Hematopoietic multipotent progenitor cell treated with erythropoietin and hydrocortisone succinate and interleukin-3 and kit ligand, for 15 days (in vitro differentiated cells): Measurements from ENCODE around the gene ZNF385D.
"Not testable (repeated sequence)": the region's sequence is repeated elsewhere in the genome, so short reads cannot be mapped to it uniquely, and the experiment has no call there.

Experiments
- DNase-seq: peaks from one replicate; pipeline ENCODE4 v3.0.0-alpha.2; 2015; ENCODE audit warnings: low spot score

ZNF385D gene

GRCh38 chr3:21446945-21447475, 304.0 kb downstream of the ZNF385D start:
- no peak for DNase-seq

DNA sequence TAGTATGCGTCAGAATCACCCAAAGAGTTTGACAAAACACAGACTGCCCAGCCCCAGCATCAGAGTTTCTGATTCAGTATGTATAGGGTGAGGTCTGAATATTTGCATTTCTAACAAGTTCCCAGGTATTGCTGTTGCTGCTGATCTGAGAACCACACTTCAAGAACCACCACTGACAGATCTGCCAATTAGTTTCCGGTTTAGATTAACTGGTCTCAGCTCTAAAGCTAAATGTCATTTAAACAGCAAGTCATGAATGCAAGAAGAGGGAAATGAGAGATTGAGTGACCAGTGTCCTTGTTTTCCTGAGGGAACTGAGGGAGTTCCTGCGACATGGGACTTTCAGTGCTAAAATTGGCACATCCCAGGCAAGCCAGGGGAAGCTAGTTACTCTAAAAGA, 305.0 kb downstream of the ZNF385D start:
- no peak for DNase-seq

- no peak for DNase-seq
These were observed 309.2 kb downstream of the ZNF385D start for GRCh38 chr3:21441821-21442220.

- DNase-seq, result no peak
These were observed 314.2 kb downstream of the ZNF385D start for GRCh38 chr3:21436835-21437234.

DNA sequence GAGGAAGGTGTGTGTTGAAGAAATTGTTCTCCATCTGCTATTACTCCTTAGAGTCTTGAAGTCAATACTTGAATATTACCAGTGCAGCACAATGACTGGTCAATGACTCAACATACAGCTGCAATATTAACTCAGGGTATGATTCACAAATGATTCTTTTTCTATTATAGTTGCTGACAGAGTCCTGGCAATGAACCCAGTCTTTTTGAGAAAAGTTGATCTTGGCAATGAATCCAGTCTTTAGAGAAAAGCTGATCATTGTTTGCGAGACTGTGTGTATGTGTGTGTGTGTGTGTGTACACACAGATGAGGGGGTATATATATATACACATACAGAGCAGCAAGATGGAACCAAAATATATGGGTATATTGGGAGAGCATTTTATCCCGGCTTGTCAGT, 315.1 kb downstream of the ZNF385D start:
- DNase-seq, result no peak

GRCh38 chr3:21434310-21434709, 316.7 kb downstream of the ZNF385D start:
- DNase-seq, result no peak

DNA sequence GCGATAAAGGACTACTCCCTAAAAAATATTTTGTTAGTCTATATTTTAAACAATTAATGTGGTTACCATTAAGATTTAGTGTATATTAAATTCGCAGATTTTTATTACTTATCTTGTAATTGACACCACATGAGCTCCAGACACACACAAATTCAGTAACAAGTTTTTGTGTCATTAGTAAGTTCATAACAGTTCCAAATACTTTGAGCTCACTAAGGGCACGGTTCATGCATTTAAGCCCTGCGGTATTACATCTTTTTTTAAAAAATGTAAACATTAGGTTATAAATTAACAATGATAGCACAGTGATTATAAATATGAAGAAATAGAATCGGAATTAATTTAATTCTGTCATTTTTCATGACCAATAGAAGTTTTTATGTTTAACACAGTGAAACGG, 317.3 kb downstream of the ZNF385D start:
- DNase-seq, result no peak

DNA sequence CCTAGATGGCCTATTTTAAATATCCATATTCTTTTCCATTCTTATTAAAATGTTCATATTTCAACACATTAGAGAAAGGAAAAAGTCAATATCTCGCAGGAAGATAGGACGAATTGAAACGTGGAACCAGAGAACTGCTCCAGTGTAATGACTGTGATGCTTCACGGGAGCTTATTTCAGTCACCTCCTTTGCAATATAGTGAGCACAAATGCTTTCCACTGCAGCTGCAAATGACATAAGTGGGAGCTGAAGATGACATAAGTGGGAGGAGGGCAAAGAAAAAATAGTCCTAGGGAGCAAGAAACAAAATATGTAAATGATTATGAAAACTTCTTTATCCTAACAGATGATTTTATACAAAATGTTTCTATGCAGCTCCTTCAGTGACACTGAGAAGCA, 324.1 kb downstream of the ZNF385D start:
- no peak for DNase-seq

DNA sequence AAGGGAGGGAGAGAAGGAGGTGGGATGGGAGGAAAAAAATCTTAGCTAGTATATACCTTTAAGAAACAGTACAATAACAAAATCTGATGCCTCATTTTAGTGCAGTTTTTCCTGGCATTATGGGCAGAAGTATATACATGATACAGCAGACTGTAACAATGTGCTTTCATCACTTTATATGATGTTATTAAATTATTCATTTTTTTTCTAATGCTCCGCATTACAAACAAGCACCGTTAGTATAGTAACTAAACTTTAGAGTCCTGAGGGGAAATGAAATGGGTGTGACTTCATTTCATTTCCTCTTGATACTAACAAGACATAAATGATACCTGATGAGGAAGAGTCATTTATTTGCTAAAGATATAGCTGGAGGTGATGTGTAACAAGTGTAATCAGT, 325.3 kb downstream of the ZNF385D start:
- no peak for DNase-seq

DNA sequence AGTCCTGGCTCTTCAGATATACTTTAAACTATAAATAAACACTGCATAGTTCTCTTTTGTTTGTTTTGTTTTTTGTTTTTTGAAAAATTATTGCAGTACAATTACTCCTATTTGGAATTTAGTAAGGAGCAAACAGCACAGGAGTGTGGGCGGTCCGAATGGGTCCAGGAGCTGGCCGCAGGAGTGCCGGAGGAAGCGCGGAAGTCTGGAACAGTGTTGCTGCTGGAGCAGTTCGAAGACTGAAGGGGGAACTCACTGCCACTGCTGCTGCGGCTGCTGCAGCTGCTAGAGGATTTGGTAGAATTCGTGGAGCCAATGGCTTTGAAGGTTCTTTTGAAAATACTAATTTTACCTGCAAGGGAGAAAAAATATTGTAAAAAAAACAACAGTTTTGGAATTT, 329.9 kb downstream of the ZNF385D start:
- DNase-seq, result no peak

DNA sequence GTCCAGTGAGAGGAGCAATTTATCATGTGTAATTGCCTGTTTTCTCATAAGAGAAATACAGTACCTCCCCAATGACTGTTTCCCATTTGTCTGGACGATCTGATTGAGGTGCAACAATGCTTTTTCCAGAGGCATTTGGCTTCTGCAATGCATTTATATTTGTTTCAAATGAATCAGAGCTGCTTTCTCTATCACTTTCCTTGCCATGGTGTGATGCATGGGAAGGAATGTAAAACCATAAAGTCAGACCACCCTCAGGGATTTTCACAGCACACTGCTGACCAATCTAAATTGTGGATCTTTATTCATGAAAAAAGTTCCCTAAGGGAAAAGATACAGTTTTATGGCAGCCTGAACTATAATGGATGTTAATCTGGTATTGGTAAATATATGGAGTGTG, 333.0 kb downstream of the ZNF385D start:
- no peak for DNase-seq

- no peak for DNase-seq
These were observed 336.5 kb downstream of the ZNF385D start for GRCh38 chr3:21414506-21414905.

- no peak for DNase-seq
These were observed 340.0 kb downstream of the ZNF385D start for GRCh38 chr3:21411058-21411457.

GRCh38 chr3:21409401-21409800, 341.6 kb downstream of the ZNF385D start:
- DNase-seq, result no peak

- DNase-seq, result no peak
These were observed 343.3 kb downstream of the ZNF385D start for GRCh38 chr3:21407743-21408142.

DNA sequence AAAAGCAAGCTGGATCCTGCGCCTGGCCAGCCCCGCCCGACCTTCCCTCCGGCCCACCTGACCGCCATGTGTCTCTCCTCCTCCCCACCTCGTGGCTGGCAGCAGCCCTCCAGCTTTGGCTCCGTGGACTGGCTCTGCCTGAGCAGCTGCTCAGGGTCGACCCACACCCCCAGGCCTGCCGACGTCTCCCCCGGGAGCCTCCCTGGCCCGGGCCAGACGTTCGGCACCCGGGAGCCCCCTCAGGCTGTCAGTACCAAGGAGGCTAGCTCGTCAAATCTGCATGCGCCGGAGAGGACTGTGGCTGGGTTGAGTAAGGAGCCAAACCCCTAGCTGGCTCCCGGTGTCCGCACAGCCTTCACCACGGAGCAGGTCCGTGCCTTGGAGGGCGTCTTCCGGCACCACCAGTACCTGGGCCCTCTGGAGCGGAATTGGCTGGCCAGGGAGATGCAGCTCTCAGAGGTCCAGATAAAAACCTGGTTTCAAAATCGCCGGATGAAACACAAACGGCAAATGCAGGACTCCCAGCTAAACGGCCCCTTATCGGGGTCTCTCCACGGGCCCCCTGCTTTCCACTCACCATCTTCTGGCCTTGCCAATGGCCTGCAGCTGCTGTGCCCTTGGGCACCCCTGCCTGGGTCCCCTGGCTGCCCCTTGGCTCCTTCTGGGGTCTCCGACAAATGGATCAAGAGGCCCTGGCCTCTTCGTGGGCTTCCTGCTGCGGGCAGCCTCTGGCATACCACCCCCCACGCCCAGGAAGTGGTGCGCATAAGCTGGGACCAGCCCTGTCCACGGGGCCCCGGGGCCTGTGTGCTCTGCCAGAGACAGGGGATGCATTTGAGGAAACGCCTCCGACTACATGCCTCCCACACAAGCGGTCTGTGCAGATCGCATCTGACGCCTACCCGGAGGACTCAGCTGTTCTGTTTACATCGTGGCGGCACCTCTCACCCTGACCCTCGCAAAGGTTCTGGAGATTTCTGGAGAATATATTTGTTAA, 345.0 kb downstream of the ZNF385D start:
- DNase-seq, result no peak

- DNase-seq, result no peak
These were observed 352.5 kb downstream of the ZNF385D start for GRCh38 chr3:21398461-21398860.

DNA sequence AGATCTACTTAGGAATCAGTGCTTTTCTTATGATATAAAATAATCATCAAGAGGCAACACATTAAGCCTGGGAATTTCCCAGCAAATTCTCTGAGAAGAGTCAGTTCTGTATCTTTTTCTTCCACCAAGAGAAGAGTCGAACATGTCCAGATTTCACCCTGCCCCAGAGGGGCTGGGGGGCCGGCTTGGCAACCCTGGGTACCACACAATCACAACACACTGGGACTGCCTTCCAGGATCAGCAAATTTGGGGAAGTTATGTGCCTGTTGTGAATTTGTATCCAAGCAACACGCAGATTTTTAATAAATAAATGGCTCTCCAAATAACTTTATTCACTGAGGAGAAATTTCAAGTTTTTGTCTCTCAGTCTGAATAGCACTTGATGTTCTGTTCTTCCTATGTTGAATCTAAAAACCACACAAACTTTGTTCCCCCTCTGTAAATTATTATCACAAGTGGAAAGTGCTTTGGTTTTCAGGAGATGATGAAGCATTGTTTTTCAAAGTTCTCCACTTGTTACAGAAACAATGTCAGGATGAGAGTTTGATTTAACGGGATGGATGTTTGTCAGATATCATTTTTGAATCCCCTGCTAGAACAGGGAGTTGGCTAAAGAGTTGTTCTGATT, 357.2 kb downstream of the ZNF385D start:
- no peak for DNase-seq

DNA sequence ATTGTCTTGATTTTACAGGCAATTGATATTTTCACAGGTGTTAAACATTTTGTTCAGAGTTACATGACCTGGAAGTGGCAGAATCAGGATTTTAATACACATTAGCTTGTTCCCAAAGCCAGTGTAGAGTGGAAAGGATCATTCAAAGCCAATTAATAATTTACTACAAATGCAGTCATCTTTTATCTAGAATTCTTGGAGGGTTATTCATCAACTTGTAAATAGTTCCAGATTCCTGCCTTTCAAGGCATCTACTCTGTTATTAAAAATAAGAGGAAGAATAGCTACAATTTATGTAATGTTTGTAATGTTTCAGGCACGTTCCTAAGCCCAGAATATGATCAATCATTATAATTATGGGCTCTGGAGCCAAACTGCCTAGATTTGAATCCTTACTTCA, 358.5 kb downstream of the ZNF385D start:
- DNase-seq, result no peak

DNA sequence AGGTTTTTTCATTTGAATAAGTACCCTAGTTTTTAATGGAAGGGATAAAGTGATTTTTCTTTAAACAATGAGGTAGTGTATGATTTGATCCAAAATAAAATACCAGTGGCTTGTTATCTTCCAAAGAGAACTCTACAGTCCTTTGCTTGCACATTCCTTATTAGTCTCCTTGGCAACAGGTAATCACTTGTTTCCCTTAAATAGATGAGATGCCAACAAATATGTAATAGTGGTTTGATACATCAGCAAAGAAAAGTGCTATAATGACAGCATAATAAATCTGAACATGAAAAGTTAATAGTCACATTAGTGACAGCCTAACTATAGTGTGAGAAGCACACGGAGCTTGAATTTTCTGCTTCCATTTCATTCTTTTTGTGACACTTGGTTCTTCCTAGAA, 360.2 kb downstream of the ZNF385D start:
- DNase-seq, result no peak

- no peak for DNase-seq
These were observed 360.9 kb downstream of the ZNF385D start for GRCh38 chr3:21390136-21390535.

GRCh38 chr3:21387142-21387826, 363.7 kb downstream of the ZNF385D start:
- DNase-seq, result not testable (repeated sequence)

DNA sequence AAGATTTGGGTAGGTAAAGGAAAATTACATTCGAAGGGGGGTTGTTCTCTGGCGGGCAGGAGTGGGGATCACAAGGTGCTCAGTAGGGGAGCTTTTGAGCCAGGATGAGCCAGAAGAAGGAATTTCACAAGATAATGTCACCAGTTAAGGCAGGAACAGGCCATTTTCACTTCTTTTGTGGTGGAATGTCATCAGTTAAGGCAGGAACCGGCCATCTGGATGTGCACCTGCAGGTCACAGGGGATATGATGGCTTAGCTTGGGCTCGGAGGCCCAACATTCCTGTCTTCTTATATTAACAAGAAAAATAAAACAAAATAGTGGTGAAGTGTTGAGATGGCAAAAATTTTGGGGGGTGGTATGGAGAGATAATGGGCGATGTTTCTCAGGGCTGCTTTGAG, 373.0 kb downstream of the ZNF385D start:
- not testable (repeated sequence) for DNase-seq
